SKM-1 (cell line): ENCODE measurements around the gene NRG3.

Experiments used
- DNase-seq: peaks from one replicate; lab custom pipeline; 2025; ENCODE audit not compliant: unreplicated experiment; lab: John Stamatoyannopoulos, UW

NRG3 gene

GRCh38 chr10:82874671-82875070, 999.7 kb downstream of the NRG3 start:
- DNase-seq, result no peak

DNA sequence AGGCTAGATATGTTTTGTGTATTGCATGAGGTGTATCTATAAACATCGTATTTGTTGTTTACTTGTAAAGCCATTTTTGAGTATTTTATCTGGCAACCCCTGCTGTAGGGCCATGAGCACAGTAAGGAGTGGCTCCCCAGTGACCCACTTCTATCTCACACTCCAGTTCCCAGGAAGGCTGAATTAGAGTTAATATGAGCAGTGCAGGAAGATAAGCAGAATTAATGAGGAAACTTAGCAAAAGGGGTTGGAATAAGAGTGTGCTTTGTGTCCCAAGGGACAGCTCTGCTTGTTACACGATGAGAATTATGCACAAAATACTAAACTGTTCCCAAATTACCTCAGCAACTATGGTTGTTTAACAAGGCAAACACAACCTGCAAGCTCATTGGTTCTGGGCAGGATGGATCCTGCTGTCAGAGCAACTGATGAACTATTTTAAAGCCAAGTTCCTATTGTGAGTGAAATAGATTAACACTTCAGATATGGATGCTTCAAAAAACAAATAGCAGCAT, 1005.8 kb downstream of the NRG3 start:
- no peak for DNase-seq

GRCh38 chr10:82882722-82883121, 1007.7 kb downstream of the NRG3 start:
- no peak for DNase-seq

DNA sequence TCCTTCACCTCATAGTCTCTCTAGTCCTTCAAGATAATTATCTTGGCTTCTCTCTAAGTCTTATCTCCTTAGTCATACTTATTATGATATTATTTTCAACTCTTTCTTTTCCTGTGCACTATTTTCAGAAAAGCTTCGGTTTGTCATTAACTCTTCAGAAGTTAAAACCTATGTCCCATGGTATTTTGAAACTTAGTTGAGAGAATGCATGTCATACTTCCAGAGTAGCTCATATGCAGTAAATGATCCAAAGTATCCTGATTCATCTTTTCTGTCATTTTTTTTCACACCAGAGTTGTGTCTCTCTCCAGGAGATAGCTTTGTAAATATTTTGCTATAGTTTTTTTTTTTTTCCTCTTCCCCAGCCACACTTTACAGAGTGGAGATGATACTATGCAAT, 1008.6 kb downstream of the NRG3 start:
- DNase-seq, result no peak

- no peak for DNase-seq
Observed at GRCh38 chr10:82887488-82887887, 1012.5 kb downstream of the NRG3 start.

DNA sequence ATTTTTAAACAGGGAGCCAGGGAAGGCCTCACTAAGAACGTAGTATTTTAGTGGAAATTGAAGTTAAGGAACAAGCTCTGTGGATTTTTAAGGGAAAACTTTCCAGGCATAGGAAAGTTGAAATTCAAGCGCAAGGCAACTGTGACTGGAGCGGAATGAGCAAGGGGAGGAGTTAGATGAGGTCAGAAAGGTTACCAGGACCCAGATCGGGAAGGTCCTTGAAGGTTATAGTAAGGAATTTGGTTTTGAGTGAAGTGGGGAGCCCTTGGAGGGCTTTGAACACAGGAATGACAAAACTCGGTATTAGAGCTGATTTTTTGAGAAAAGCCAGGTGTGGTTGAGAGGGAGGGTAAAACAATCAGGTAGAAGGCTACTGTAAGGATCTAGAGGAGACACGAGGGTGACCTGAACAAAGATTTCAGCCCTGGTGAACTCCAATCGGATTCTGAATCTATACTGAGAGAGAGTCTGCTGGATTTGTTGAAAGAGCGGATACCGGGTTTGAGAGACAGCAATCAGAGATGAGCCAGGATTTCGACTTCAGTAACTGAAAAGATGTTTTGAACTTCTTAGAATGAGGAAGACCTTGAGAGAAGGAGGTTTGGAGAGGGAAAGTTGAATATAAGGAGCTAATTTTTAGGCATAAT, 1013.9 kb downstream of the NRG3 start:
- DNase-seq, result no peak

DNA sequence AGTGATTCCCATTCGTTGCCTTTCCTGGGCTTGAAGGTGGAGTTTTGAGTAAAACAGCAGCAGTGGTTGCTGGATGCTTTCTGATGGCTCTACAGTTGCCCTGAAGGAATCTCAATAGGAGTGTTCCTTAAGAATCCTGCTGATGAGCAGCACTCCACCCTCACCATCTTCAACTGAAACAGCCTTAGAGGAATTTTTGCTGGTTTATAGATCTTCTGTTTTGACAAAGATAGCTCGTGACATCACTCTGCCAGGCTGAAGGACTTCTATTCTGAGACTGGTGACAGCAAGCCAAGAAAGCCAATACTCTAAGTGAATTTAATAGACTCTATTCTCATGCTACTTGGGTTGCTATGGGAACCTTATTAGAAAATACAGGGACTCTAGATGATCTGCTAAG, 1014.7 kb downstream of the NRG3 start:
- DNase-seq, result no peak

GRCh38 chr10:82890573-82890972, 1015.6 kb downstream of the NRG3 start:
- DNase-seq, result no peak

DNA sequence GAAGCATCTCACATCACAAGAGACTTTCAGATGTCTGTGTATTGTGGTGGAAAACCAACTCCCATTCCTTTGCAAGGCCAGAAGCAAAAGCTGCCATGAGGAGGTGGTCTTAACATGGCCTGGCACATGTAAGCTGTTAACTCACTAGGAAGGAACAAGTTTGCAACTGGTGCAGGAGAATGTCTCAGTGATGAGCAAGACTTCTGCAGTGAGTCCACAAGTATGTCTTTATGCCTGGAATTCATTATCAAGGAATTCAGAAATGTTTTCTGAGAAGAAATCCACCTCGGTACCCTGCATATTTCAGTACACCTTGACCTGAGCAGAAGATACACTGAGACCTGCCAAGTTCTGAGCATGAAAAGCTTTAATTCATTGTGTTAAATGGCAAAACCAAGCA, 1033.1 kb downstream of the NRG3 start:
- no peak for DNase-seq

DNA sequence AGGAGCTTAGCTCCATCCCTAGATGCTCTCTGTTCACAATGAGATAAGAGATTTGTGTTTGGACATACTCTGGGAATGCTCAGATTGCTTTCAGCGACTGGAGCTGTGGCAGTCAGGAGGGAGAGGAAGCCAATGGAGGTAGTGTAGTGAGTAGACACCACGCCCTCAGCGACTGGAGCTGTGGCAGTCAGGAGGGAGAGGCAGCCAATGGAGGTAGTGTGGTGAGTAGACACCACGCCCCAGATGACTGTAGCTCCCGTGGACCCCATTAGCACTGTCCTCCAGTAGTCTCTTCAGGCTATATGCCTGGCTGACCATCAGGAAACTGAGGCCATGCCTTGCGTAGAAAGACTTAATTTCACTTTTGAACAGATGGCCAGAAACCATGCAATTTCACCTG, 1033.8 kb downstream of the NRG3 start:
- no peak for DNase-seq

- DNase-seq, result no peak
Observed at GRCh38 chr10:82910301-82910700, 1035.3 kb downstream of the NRG3 start.

GRCh38 chr10:82914655-82915136, 1039.7 kb downstream of the NRG3 start:
- no peak for DNase-seq

DNA sequence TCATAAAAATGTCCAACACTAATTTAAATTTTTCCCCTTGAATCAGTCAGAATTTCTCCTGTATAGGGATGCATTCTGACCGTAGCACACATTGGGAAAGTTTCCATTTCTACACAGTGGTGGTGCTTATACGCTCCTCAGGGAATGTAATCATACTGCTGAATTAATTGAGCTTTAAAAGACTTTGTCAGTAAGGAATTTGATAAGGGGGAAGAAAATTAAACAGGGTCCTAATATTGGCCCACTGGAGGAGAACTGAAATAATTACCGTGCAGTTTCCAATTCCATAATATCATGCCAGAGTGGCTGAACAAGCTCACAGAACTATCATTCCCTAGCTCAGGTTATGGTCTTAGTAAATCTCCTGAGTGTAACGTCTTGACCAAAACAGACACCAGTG, 1041.9 kb downstream of the NRG3 start:
- no peak for DNase-seq

DNA sequence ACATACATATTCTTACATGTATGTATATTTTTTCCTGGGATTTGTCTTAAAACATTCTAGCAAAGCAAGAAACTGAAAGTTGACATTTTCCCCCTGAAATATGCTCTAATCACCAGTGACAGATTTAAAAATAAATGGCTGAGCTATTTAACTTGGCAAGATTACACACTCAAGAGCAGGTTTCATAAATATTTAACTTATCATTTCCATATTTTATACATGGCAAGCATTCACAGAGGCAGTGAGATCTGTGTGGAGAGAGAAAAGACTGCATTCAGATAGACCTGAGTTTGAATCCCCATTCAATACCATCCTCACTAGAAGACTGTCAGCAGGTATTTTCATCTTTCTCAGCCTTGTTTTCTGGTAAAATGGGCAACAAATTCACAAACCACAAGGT, 1043.0 kb downstream of the NRG3 start:
- DNase-seq, result no peak

DNA sequence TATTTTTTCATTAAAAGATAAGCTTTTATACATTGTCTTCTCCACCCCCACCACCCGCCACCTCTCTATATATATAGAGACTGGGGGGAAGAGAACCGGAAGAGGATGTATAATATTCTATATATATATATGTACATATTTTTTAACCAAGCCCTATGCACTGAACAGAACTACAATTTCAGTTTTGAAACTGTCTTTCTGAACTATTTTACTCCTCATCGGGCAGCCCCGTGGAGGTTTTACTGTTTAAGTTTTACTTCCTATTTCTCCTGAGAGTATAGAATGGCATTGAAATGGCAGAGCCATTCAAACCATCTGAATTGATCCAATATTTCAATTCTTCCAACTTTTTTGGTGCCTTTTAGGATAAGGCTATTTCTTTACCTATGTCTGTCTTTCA, 1047.1 kb downstream of the NRG3 start:
- no peak for DNase-seq

- DNase-seq, result no peak
Observed at GRCh38 chr10:82922755-82923154, 1047.8 kb downstream of the NRG3 start.

- DNase-seq, result no peak
Observed at GRCh38 chr10:82924711-82925110, 1049.7 kb downstream of the NRG3 start.

DNA sequence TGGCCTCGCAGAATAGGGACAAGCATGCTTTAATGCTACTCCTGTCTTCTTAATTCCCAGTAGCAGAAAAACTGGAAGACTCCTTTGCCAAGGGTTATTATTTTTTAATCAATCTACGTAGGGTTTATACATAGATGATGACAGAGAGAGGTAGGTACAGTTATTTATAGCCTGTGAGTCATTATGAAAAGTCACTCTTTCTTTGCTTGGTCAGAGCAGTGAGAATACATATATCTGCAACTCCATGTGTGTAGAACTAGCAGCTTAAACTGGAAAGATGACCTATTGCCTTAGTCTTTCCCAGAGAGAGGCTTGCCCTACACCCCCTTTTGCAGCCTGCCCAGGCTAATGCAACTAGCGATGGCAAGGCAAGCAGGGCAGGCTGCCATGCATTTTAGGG, 1050.6 kb downstream of the NRG3 start:
- DNase-seq, result no peak

DNA sequence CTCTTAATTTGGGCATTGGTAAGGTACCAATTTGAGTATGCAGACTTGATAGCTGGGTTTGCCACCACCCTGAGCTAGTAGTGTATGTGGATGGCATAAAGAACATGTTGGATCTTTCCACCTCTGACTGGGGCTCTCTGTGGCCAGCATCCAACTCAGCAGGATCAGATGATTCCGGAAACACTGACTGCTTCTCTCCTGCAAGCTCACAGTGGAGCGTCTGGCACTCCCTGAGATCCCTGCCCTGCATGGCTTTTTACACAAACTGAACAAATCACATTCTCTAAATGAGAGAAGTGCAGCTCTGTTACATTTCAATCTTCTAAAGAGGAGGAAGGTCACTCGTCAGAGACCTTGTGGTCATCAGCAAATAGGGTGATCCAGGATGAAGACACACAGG, 1057.5 kb downstream of the NRG3 start:
- DNase-seq, result no peak

DNA sequence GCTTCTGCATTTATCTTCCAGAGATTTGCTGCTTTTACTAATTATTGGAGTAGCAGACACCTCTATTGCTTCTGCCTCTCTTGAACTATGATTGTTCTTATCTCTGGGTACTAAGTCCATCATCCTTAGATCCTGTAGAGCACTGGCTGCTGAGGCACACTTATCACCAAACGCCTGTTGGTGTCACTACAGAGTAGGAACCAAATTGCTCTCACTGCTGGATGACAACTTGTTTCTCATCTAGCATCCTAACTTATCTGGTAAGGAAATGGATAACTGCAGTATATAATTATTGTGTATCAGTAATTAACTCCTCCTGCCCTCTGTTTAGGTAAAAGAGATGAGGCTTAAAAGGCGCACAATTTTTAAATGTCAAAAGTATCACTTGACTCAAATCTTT, 1059.4 kb downstream of the NRG3 start:
- DNase-seq, result no peak

DNA sequence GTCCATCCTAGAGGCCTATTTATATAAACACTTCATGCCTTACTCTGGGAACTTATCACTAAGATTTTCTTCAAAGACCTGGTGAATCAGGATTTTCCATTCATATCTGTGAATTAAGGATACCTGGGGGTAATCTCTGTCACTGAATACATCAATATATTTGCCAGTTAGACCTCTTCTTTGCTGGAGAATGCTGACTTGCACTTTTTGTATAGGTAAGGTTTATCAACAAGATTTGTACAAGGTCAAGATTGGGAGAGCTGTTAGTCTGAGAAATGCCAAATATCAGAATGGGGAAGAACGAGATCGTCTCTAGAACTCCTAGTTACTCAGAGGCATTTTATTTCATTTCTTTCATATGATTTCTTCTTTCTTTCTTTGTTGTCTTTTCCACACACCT, 1060.0 kb downstream of the NRG3 start:
- DNase-seq, result no peak

DNA sequence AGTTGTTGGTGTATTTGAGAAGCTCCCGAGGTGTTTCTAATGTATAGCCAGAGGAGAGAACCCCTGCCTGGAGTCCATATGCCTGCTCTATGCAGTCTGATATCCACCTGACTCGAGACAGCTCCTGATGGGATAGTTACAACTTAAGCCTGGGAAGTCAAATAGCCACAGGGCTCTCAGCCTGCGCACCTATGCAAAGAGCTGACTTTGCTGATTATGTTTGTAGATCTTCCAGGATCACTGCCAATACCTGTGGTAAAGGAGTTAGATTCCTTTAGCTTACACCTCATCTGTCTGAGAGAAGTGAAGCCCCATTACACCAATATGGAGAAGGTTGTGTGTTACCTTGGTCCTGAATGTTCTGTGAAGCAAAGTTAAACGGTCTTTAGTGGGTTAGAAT, 1063.3 kb downstream of the NRG3 start:
- DNase-seq, result no peak
